K562 (cell line): ENCODE data around the gene HS2ST1. TPM values are rescaled to one million over a fixed set of nuclear protein-coding genes. Genes with fewer than 3 reads are reported as not detected.

ENCODE experiments used
- ATAC-seq: fragments of 200-7000 bp; cut with Tn5 transposase; 3 replicates; pipeline ENCODE4 v1.9.1; 2020; ENCODE audit warnings: moderate library complexity
- BruUV-seq: library from RNA; stranded (reverse); fragments of 400-500 nt; replicated peaks from 2 replicates; lab custom pipeline; 2021; lab: Mats Ljungman, UMichigan
- CTCF ChIA-PET: fragments of 300-600 bp; formaldehyde crosslinking; extraction: SDS; loops from one replicate; lab custom pipeline; 2021; ENCODE audit warnings: low intra/inter-chr PET ratio; lab: Yijun Ruan, JAX
- POLR2A ChIA-PET: fragments of 300-600, 350-650 bp; sonication (Branson Sonifier 250); formaldehyde crosslinking; extraction: SDS; loops from one replicate; lab custom pipeline; 2021; ENCODE audit warnings: antibody characterized with exemption, inconsistent platforms; lab: Yijun Ruan, JAX
- DNase-seq, 4 experiments: peaks; one replicate each; pipeline versions ENCODE4 v3.0.0 to v3.0.0-alpha.2; 2011 to 2018; ENCODE audit warnings: low spot score in 3 of 4, mixed read lengths in 3 of 4; ENCODE audit errors: extremely low read depth in 1 of 4
- FAIRE-seq: peaks from 2 replicates; lab custom pipeline; 2011; peaks lifted over from hg19 to GRCh38; lab: Jason Lieb, UNC
- H2AFZ ChIP-seq: 2 replicates; pipeline ENCODE4 v1.6.0; 2011; ENCODE audit warnings: low read depth, low read length, control low read depth, inconsistent platforms
- H3K27ac ChIP-seq: fragments of 200-600 bp; 3 replicates; pipeline ENCODE4 v1.8.0; 2011; ENCODE audit warnings: low read depth, mild to moderate bottlenecking, control low read depth, inconsistent platforms, low read length, moderate library complexity, mixed read lengths; ENCODE audit errors: extremely low read depth
- H3K27me3 ChIP-seq, 2 experiments: fragments of 300-600 bp in 1 of 2; 2 replicates in 1 of 2; 3 replicates in 1 of 2; pipeline versions ENCODE4 v1.6.0 to v1.8.0; 2011; ENCODE audit warnings: inconsistent platforms in 2 of 2, low read length in 2 of 2, mild to moderate bottlenecking in 1 of 2, mixed read lengths in 1 of 2, moderate library complexity in 1 of 2; ENCODE audit not compliant: control insufficient read depth in 2 of 2, insufficient read depth in 2 of 2
- H3K36me3 ChIP-seq: fragments of 300-600 bp; 3 replicates; pipeline ENCODE4 v1.8.0; 2011; ENCODE audit warnings: mild to moderate bottlenecking, low read length, inconsistent platforms; ENCODE audit not compliant: control insufficient read depth, insufficient read depth
- H3K4me1 ChIP-seq, 2 experiments: fragments of 200-600 bp in 1 of 2; replicated peaks in 1 of 2; 2 replicates in 1 of 2; 3 replicates in 1 of 2; pipeline versions ENCODE4 v1.5.1 to v1.8.0; 2011; ENCODE audit warnings: inconsistent platforms in 2 of 2, low read length in 2 of 2, mild to moderate bottlenecking in 1 of 2, mixed read lengths in 1 of 2, moderate library complexity in 1 of 2; ENCODE audit not compliant: control insufficient read depth in 2 of 2, insufficient read depth in 2 of 2
- H3K4me2 ChIP-seq: 2 replicates; pipeline ENCODE4 v1.6.1; 2011; ENCODE audit warnings: low read length, control low read depth, inconsistent platforms, mixed read lengths; ENCODE audit not compliant: insufficient read depth
- H3K4me3 ChIP-seq: fragments of 200-600 bp; sonication (generic), shearing (Covaris generic); 2 replicates; pipeline ENCODE4 v1.5.1; 2016; ENCODE audit warnings: control low read depth, inconsistent platforms
- H3K79me2 ChIP-seq: fragments of 200-600 bp; 3 replicates; pipeline ENCODE4 v1.8.0; 2011; ENCODE audit warnings: low read length, inconsistent platforms; ENCODE audit not compliant: control insufficient read depth, insufficient read depth
- H3K9ac ChIP-seq, 2 experiments: 2 replicates each; pipeline versions ENCODE4 v1.6.0 to v1.6.1; 2011; ENCODE audit warnings: low read depth in 2 of 2, low read length in 2 of 2, control low read depth in 1 of 2, inconsistent platforms in 1 of 2, mild to moderate bottlenecking in 1 of 2, mixed read lengths in 1 of 2; ENCODE audit not compliant: insufficient read depth in 1 of 2
- H3K9me1 ChIP-seq: one replicate; pipeline ENCODE4 v1.6.0; 2011; ENCODE audit warnings: inconsistent platforms, mild to moderate bottlenecking, low read length, moderate library complexity; ENCODE audit not compliant: control insufficient read depth, insufficient read depth
- H3K9me3 ChIP-seq: replicated peaks from 2 replicates; pipeline ENCODE4 v1.5.1; 2011; ENCODE audit warnings: low read depth, low read length, inconsistent platforms; ENCODE audit not compliant: control insufficient read depth, insufficient read depth
- H4K20me1 ChIP-seq: replicated peaks from 2 replicates; pipeline ENCODE4 v1.6.1; 2011; ENCODE audit warnings: low read length, inconsistent platforms, mixed read lengths; ENCODE audit not compliant: control insufficient read depth, insufficient read depth
- BHLHE40 ChIP-seq: IDR thresholded peaks from 2 replicates; pipeline ENCODE4 v1.6.1; 2011; ENCODE audit warnings: low read length, improper control_type of control experiment
- CBX5 ChIP-seq: IDR thresholded peaks from 2 replicates; pipeline ENCODE4 v1.6.1; 2014; ENCODE audit warnings: low read depth, borderline replicate concordance
- FOXJ3 ChIP-seq: sonication (generic); formaldehyde crosslinking; IDR thresholded peaks from 2 replicates; pipeline ENCODE4 v1.4.0; 2020; ENCODE audit warnings: mild to moderate bottlenecking, missing genetic modification reagents
- LEF1 ChIP-seq: fragments of 450-650 bp; IDR thresholded peaks from 2 replicates; pipeline ENCODE4 v1.6.1; 2016; ENCODE audit warnings: mild to moderate bottlenecking
- MCM2 ChIP-seq: fragments of 450-650 bp; IDR thresholded peaks from 2 replicates; pipeline ENCODE4 v1.6.1; 2017; ENCODE audit warnings: low read depth, mild to moderate bottlenecking
- MEF2D ChIP-seq: conservative IDR thresholded peaks from 2 replicates; pipeline ENCODE4 v1.6.1; 2016; ENCODE audit warnings: low read depth, missing genetic modification characterization, missing compliant biosample characterization
- MITF ChIP-seq: IDR thresholded peaks from 2 replicates; pipeline ENCODE4 v1.6.1; 2014; ENCODE audit warnings: antibody characterized with exemption
- REST ChIP-seq, 2 experiments: fragments of 450-650 bp; formaldehyde crosslinking in 1 of 2; IDR thresholded peaks; 2 replicates each; pipeline versions ENCODE4 v1.4.0 to v1.6.1; 2014 to 2020; ENCODE audit warnings: mild to moderate bottlenecking in 2 of 2, borderline replicate concordance in 1 of 2, low read depth in 1 of 2
- ZNF253 ChIP-seq: fragments of 250-450 bp; sonication (Bioruptor Pico); conservative IDR thresholded peaks from 2 replicates; pipeline ENCODE4 v1.6.1; 2021; ENCODE audit warnings: mild to moderate bottlenecking
- WGBS: fragments of 100-300 bp; shearing (Covaris generic); methylation state at CpG from one replicate; pipeline ENCODE4 v1.1.6; 2016; ENCODE audit warnings: low coverage, mixed read lengths; ENCODE audit not compliant: insufficient coverage; ENCODE audit errors: missing lambda C conversion rate; 5-methylcytosine and 5-hydroxymethylcytosine counted together
- in situ Hi-C: fragments of 300-500 bp; cut with MboI; formaldehyde crosslinking; loops from 4 replicates; pipeline ENCODE4 v1.15.0; 2018; ENCODE audit warnings: inconsistent platforms, mixed read lengths
- intact Hi-C: fragments of 100-400 bp; cut with micrococcal nuclease; formaldehyde crosslinking; loops from 2 replicates; pipeline ENCODE4 v1.14.2; 2022
- polyA plus RNA-seq, 8 experiments: library from polyadenylated mRNA; depleted of rRNA in 4 of 8; stranded (reverse) in 5 of 8; unstranded in 3 of 8; fragments of >200 nt; fragmentation: Nextera tagmentation in 2 of 8; fragmentation: Illumina TruSeq in 1 of 8; extraction: Ambion mirVana in 2 of 8; extraction: Trizol in 1 of 8; gene quantifications; 2 replicates each; pipeline versions ENCODE4 v1.2.1 to v1.2.3, GENCODE V29; 2011 to 2014; ENCODE audit warnings: inconsistent platforms in 1 of 8, missing spikeins in 1 of 8
- total RNA-seq, 7 experiments: library from RNA; depleted of rRNA in 6 of 7; stranded (reverse); fragments of >200 nt in 6 of 7; fragmentation: Illumina TruSeq in 2 of 7; extraction: Trizol in 2 of 7; gene quantifications; 2 replicates each; pipeline versions ENCODE4 v1.2.1 to v1.2.3, GENCODE V29; 2011 to 2021; ENCODE audit warnings: low replicate concordance in 1 of 7

HS2ST1 gene
- total and polyA plus RNA-seq, 9 of the 15 experiments (the other 6 are each of a cell fraction or from before 2014, with no cell fraction given) = 7.7 to 43.3 (median 25.8) TPM

GRCh38 chr1:86988835-86989234 is 74.4 kb downstream of the HS2ST1 start:
- Histone ChIP-seq H3K4me2 (no peak overlapping the region), H3K27ac (no peak overlapping the region), H3K27me3 (no peaks in the 10 kb centered on the region), H3K79me2 (peaks cover 54% of the 10 kb centered on the region), H3K4me3 (no peak overlapping the region), H2AFZ (no peak overlapping the region), H3K9me3 (no peaks in the 10 kb centered on the region), H3K9ac (no peak overlapping the region), H3K4me1 (peaks cover 10 to 34% of the 10 kb centered on the region in 2 experiments; a peak in 4 of 5 replicates), H4K20me1 (no peaks in the 10 kb centered on the region), H3K9me1 (no peaks in the 10 kb centered on the region), H3K36me3 (0 out of 3 replicates have a peak, but pooled peaks cover 2% of the 10 kb centered on the region)
- 97% methylated on average over 7 of the region's 7 CpGs for WGBS
- BruUV-seq = no TSS peak
- ATAC-seq = no peak
- TF ChIP-seq CBX5 (no peak), BHLHE40 (no peak), MEF2D (no peak), LEF1 (no peak), MCM2 (no peak), ZNF253 (CRISPR knock-in tag) (no peak), MITF (no peak), FOXJ3 (CRISPR knock-in tag) (no peak), REST (IDR thresholded peaks at IDR 0.05; ENCODE audit: borderline replicate concordance) (no peak), REST (CRISPR knock-in tag; IDR thresholded peaks at IDR 0.05; ENCODE audit: low read depth) (no peak)
- no peak for FAIRE-seq
- in situ Hi-C loops = no loop called here
- DNase-seq = no peak
- ChIA-PET CTCF (no interaction called here), POLR2A (no interaction called here)
- intact Hi-C loops = no loop called here
